Neuron (in vitro differentiated cells): ENCODE results near the gene TAS2R16.
"Not testable (repeated sequence)": the region's sequence is repeated elsewhere in the genome, so short reads cannot be mapped to it uniquely, and the experiment has no call there.

Experiments
- H2AFZ ChIP-seq: one replicate; pipeline ENCODE4 v1.6.1; 2013; ENCODE audit warnings: low read depth, mild to moderate bottlenecking, inconsistent platforms, low read length, moderate library complexity
- H3K27me3 ChIP-seq: one replicate; pipeline ENCODE4 v1.6.1; 2013; ENCODE audit warnings: low read length; ENCODE audit not compliant: insufficient read depth
- H3K36me3 ChIP-seq: one replicate; pipeline ENCODE4 v1.6.1; 2013; ENCODE audit warnings: low read length; ENCODE audit not compliant: insufficient read depth
- H3K4me1 ChIP-seq: one replicate; pipeline ENCODE4 v1.6.1; 2013; ENCODE audit warnings: low read length; ENCODE audit not compliant: insufficient read depth
- H3K4me3 ChIP-seq: 2 replicates; pipeline ENCODE4 v1.5.1; 2013; ENCODE audit warnings: mild to moderate bottlenecking, low read length, moderate library complexity
- H3K9me3 ChIP-seq: one replicate; pipeline ENCODE4 v1.6.1; 2013; ENCODE audit warnings: low read length

TAS2R16 gene

GRCh38 chr7:122965306-122965705 is 30.2 kb downstream of the TAS2R16 start:
- Histone ChIP-seq H2AFZ (peak overlapping the region; percentile 11), H3K36me3 (no peaks in the 10 kb centered on the region), H3K27me3 (no peaks in the 10 kb centered on the region), H3K4me3 (no peak overlapping the region), H3K4me1 (peaks cover 15% of the 10 kb centered on the region), H3K9me3 (no peaks in the 10 kb centered on the region)

GRCh38 chr7:122953678-122954077 is 41.8 kb downstream of the TAS2R16 start:
- H3K4me3 ChIP-seq, H3K27me3 ChIP-seq, H2AFZ ChIP-seq, H3K9me3 ChIP-seq, H3K4me1 ChIP-seq, H3K36me3 ChIP-seq: not testable (repeated sequence)

- Histone ChIP-seq H3K36me3 (no peaks in the 10 kb centered on the region), H3K4me3 (no peak overlapping the region), H3K9me3 (no peaks in the 10 kb centered on the region), H3K27me3 (no peaks in the 10 kb centered on the region), H3K4me1 (no peaks in the 10 kb centered on the region), H2AFZ (no peak overlapping the region)
These were observed 44.5 kb downstream of the TAS2R16 start for GRCh38 chr7:122951006-122951405.

GRCh38 chr7:122949186-122949585 is 46.3 kb downstream of the TAS2R16 start:
- no peak overlapping the region for H3K4me3 ChIP-seq
- no peaks in the 10 kb centered on the region for H3K4me1 ChIP-seq
- H3K9me3 ChIP-seq: no peaks in the 10 kb centered on the region
- no peaks in the 10 kb centered on the region for H3K27me3 ChIP-seq
- H3K36me3 ChIP-seq: no peaks in the 10 kb centered on the region
- H2AFZ ChIP-seq: no peak overlapping the region
